ENCODE data around the gene XCR1. TPM values are rescaled to one million over a fixed set of nuclear protein-coding genes. Genes with fewer than 3 reads are reported as not detected.

The XCR1 gene
- total and polyA plus RNA-seq, 8 donors = 0.07 to 2.0 (median 0.70) TPM

DNA sequence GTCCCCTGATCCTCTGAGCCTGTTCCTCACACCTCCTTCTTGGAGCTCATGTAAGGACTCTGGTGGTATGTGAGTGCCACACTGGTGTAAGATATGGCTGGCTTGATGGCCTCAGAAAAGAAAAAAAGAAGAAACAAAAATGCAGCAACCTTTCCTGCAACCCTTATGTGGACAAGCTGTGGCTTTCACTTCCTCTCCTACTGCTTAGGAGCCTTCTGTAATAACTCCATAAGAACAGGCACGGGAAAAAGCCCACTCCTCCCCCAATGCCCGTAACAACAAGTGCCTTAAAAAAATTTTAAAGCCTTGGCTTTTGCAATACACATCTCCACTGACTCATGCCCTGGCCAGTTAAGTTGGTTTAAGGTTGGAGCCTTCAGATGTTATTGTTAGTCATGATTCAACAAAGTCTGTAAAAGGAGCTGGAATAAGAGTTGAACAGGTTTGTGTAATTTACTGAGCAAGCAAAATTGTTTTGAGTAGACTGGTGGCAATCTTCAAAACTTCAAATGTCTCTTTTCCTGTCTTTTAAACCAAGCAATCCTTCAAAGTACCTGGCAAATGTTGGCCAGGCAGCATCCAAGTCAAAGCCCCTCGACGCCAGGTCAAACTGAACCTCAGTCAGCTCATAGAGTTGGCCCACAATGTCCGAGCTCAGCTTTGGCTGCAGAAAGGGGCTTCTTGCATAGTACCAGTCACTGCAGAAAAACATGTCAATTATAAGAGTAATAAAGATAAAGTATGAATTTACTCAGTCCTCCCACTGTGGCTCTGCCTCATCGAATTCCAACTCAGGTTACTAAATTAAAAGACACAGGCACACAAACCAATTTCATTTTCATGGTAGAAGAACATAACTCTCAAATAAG, 54.5 kb downstream of the XCR1 start:
- TF ChIP-seq, protein P1, sequence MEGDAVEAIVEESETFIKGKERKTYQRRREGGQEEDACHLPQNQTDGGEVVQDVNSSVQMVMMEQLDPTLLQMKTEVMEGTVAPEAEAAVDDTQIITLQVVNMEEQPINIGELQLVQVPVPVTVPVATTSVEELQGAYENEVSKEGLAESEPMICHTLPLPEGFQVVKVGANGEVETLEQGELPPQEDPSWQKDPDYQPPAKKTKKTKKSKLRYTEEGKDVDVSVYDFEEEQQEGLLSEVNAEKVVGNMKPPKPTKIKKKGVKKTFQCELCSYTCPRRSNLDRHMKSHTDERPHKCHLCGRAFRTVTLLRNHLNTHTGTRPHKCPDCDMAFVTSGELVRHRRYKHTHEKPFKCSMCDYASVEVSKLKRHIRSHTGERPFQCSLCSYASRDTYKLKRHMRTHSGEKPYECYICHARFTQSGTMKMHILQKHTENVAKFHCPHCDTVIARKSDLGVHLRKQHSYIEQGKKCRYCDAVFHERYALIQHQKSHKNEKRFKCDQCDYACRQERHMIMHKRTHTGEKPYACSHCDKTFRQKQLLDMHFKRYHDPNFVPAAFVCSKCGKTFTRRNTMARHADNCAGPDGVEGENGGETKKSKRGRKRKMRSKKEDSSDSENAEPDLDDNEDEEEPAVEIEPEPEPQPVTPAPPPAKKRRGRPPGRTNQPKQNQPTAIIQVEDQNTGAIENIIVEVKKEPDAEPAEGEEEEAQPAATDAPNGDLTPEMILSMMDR (IDR thresholded peaks at IDR 0.05) = no peak
- intact Hi-C loops (cut with DNase I) = no loop called here
- peak in 2 of 4 donors; percentile 21 to 59 for DNase-seq
- peaks cover 12 to 36% of the 10 kb centered on the region in 2 donors for H3K4me1 ChIP-seq
- peaks cover 1 to 57% of the 10 kb centered on the region in 2 donors for H3K36me3 ChIP-seq
- peak overlapping the region; percentile 68 to 75 for H3K27ac ChIP-seq
- H3K27me3 ChIP-seq = no peaks in the 10 kb centered on the region
- no peak overlapping the region for H3K4me3 ChIP-seq
- peak; percentile 89 for ATAC-seq
- H3K9me3 ChIP-seq = no peaks in the 10 kb centered on the region

DNA sequence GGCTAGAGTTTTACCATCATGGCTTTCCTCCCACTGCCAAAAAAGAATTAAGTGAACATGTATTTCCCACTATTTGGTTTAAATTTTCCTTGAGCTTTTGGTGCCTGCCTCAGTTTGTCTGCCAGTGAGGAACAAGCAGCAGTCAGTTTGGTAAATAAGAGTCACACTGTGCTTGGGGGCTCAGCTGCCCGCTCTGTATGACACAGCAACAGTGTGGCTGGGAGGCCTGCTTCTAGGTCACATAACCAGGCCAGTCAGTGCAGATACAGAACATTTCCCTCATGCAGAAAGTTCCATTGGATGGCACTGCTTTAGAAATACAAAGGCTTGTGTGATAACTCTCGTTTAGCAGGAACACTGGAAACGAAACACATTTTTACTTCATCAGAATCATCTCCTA, 57.3 kb downstream of the XCR1 start:
- TF ChIP-seq, protein P1 (IDR thresholded peaks at IDR 0.05) = no peak
- DNase-seq (no peak), ATAC-seq (no peak)
- intact Hi-C loops (cut with DNase I) = no loop called here
- Histone ChIP-seq H3K4me1 (peaks cover 12 to 42% of the 10 kb centered on the region in 2 donors), H3K36me3 (peaks cover 3 to 65% of the 10 kb centered on the region in 2 donors), H3K27ac (no peak overlapping the region), H3K4me3 (no peak overlapping the region), H3K9me3 (no peaks in the 10 kb centered on the region), H3K27me3 (no peaks in the 10 kb centered on the region)

DNA sequence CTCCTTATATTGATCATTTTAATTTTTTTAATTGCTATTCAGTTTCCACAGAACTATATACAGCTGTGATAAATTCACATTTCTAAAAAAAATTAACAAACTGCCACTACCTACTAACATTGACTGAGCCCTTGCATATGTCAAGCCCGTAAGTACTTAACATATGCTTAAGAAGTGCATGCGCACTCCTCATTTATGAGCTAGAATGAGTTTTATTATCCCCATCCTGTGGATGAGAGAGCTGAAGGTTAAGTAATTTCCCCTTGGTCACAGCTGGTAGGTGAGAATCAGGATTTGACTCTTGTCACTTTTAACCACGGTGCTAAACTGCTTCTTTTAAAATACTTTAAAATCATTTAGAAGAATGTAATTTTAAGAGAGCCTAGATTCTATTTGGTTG, 58.2 kb downstream of the XCR1 start:
- Histone ChIP-seq H3K4me3 (no peak overlapping the region), H3K36me3 (peaks cover 3 to 68% of the 10 kb centered on the region in 2 donors), H3K9me3 (no peaks in the 10 kb centered on the region), H3K4me1 (peaks cover 12 to 46% of the 10 kb centered on the region in 2 donors), H3K27ac (no peak overlapping the region), H3K27me3 (no peaks in the 10 kb centered on the region)
- TF ChIP-seq, protein P1 (IDR thresholded peaks at IDR 0.05) = no peak
- no peak for DNase-seq
- intact Hi-C loops (cut with DNase I) = no loop called here
- no peak for ATAC-seq

DNA sequence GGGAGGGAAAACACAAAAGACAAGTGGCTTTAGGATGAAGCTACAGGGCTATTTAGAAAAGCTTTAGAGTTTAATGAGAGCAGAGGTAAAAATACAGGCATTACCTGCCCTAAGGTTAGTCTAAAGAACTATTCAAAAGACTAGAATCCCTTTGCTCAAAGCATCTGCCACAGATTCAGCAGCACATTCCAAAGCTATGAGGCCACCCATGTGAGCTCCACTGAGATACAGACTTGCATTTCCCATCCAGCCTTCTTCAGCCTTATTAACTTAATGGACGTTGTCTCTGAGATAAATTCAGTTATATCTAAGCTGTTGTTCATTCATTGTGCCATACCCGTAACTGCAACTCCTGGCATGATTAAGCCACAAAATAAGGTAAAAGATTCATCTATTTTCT, 58.6 kb downstream of the XCR1 start:
- TF ChIP-seq, protein P1 (IDR thresholded peaks at IDR 0.05) = no peak
- H3K9me3 ChIP-seq = no peaks in the 10 kb centered on the region
- peaks cover 3 to 72% of the 10 kb centered on the region in 2 donors for H3K36me3 ChIP-seq
- intact Hi-C loops (cut with DNase I) = no loop called here
- DNase-seq (no peak), ATAC-seq (no peak)
- H3K27ac ChIP-seq = no peak overlapping the region
- H3K4me3 ChIP-seq = no peak overlapping the region
- H3K4me1 ChIP-seq = peaks cover 12 to 44% of the 10 kb centered on the region in 2 donors
- no peaks in the 10 kb centered on the region for H3K27me3 ChIP-seq

DNA sequence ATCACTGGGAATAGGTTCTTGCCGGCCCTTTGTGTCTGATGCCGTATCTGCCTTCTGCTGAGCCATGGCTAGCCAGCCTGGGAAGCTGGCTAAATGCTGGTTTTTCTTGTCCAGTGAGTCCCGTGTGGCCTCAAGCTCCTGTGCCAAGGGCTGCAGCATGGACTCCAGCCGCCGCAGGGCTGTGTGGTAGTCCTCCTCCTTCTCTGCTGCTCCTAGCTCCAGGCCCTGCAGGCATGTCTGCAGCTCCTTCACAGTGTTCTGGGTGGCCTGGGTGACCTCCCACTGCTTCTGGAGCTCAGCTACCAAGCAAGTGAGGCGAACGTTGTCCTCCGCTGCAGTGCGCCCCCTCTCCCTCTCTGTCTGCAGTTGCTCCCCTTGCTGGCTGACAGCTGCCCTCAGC, 59.1 kb downstream of the XCR1 start:
- intact Hi-C loops (cut with DNase I) = no loop called here
- H3K4me1 ChIP-seq = peaks cover 12 to 40% of the 10 kb centered on the region in 2 donors
- H3K27me3 ChIP-seq = no peaks in the 10 kb centered on the region
- no peak overlapping the region for H3K27ac ChIP-seq
- TF ChIP-seq, protein P1 (IDR thresholded peaks at IDR 0.05) = no peak
- no peak overlapping the region for H3K4me3 ChIP-seq
- DNase-seq (no peak), ATAC-seq (no peak)
- H3K9me3 ChIP-seq = no peaks in the 10 kb centered on the region
- H3K36me3 ChIP-seq = peaks cover 3 to 78% of the 10 kb centered on the region in 2 donors
